Loucy (cell line): ENCODE measurements around the gene GPR61.

Source experiments
- CTCF ChIP-seq: fragments of 200-600 bp; sonication (generic); conservative IDR thresholded peaks from 2 replicates; pipeline ENCODE4 v1.5.1; 2014; ENCODE audit warnings: mild to moderate bottlenecking, antibody characterized with exemption, low read length
- EZH2phosphoT487 ChIP-seq: fragments of 200-600 bp; IDR thresholded peaks from 2 replicates; pipeline ENCODE4 v1.6.1; 2018; ENCODE audit warnings: antibody characterized with exemption, mild to moderate bottlenecking, moderate library complexity, borderline replicate concordance

- TF ChIP-seq CTCF (no peak), EZH2phosphoT487 (no peak)
These were observed 48.8 kb upstream of the GPR61 start for GRCh38 chr1:109490934-109491302.
